NCI-H82 treated with DMSO at 0.1 percent for 48 hours (cell line): ENCODE results near the gene ARHGAP32.
"Not testable (repeated sequence)": the region's sequence is repeated elsewhere in the genome, so short reads cannot be mapped to it uniquely, and the experiment has no call there.

Experiments
- DNase-seq: peaks from one replicate; lab custom pipeline; 2025; ENCODE audit not compliant: unreplicated experiment; lab: John Stamatoyannopoulos, UW

The ARHGAP32 gene

DNA sequence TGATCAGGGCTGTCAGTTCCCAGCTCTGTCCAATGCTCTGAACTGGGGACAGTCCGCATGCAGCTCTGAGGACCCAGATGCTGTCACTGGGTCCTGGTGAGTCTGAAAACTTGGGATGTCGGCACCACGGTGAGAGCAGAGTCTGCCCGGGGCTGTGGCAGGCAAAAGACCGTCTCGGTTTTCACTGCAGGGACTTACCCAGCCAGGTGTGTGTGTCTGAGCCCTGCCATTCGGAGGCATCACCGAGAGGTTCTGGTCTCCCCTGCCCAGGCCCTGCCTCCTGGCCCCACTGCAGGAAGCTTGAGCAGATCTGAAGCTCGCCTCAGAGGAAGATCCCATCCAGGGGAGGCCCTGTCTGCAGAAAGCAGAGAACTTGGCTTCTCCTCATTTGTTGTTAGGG, 254.6 kb downstream of the ARHGAP32 start:
- no peak for DNase-seq

DNA sequence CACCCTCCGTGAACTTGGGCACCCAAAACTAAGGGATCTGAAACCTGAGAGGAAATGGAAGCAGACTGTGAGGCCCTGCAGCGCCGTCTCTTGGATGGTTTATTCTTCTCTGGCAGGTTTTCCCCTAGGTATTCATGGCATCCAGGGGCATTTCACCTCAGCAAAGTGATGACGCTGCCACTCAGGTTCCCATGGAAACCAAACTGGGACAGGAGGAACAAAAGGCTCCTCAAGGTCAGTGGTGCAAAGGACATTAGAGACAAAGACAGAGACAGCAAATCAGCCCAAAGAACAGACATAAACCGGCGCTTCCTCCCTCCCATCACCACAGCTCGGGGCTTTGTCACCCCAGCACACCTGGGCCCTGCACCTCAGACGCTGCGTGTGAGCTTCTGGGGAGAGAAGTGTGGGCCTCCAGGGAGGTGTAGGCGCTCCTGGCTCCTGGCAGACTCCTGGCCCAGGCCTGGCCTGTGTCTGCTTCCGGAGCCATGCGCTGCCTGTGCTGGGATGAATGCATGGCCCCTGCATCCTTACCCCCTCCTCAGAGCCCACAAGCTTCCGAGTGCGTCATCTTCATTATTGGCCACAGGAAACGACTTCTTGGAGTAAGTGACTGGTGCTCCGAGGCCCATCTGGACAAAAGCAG, 255.4 kb downstream of the ARHGAP32 start:
- DNase-seq: no peak

GRCh38 chr11:128934926-128935325, 257.2 kb downstream of the ARHGAP32 start:
- no peak for DNase-seq

DNA sequence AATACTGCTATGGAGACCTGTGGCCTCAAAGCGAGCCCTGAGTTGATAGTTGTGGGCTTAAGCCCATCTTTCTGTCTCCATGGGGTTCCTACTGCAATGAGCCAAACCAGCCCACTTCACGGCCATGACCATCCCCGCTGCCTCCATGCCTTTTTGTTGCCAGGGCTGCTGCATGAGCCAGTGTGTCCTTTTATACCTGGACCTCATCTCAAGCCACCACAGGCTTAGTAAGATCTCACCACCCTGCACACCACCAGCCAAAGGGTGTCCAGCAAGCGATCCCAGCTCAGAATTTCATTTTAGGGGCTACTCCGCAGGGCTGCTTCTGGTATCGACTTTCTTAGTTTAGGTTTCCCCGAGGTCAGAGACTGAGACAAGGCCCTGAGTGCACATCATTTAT, 257.8 kb downstream of the ARHGAP32 start:
- DNase-seq: no peak

DNA sequence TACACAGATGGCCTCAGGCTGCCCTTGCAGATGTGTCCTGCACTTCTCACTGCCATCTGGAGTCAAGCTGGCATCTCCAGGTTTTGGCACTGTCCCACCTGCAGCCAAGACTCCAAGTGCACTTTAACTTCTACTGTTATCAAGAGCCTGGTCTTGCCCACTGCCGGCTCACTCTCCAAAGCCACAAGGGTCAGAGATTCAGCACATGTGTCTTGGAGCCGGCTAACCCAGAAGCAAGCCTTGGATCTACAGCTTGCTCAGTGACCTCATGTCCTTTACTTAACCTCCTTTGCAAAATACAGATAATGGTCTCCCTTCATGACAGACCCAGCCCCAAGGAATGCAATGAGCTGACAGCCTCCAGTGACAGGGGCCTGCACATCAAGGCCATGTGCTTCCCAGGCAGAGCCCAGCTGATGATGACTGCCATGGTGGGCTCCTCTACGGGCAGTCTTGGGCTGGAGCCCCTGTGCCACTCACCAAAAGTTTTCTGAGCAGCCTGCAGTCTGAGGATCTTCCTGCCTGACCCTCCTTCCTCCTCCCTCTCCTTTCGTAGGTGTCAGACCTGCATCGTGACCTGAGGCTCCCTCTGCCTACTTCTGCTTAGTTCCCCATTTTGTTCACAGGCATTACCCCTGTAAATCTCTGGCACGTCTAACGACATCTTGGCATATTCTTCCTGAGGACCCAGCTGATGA, 258.5 kb downstream of the ARHGAP32 start:
- DNase-seq: no peak

DNA sequence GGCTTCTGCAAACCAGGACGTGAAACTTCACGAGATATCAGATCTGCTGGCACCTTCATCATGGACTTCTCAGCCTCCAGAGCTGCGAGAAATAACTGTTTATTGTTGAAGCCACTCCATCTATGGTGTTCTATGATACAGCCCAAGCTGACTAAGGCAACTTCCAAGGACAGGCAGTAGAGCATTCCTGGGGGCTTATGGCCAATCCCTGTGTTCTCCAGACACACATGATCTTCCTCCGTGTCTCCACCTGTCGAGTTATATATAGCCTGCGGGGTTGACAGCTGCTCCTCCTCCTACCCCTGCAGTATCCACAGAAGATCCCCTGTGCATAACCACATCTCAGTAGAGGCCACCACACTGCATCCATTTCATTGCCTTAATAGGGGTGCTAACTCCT, 260.5 kb downstream of the ARHGAP32 start:
- DNase-seq: peak; percentile 35

- no peak for DNase-seq
Observed at GRCh38 chr11:128931066-128931465, 261.1 kb downstream of the ARHGAP32 start.

DNA sequence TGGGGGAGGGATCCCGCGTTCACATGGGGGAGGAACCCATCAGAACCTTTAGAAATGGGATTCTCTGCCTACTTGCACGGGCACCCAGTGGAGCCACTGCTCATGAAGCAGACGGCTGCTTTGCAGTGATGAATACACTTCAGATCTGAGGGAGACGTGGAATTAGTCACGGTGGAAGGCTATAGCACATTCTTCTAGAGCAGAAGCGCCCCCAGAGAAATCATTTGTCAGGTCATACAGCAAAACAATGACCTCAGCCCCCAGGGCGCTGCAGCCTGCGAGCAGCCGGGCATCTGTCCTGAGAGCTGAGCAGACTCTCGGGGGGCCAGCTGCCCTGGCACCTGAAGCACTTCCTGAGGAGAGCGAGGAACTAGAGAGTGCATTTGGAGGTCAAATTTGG, 262.1 kb downstream of the ARHGAP32 start:
- no peak for DNase-seq

DNA sequence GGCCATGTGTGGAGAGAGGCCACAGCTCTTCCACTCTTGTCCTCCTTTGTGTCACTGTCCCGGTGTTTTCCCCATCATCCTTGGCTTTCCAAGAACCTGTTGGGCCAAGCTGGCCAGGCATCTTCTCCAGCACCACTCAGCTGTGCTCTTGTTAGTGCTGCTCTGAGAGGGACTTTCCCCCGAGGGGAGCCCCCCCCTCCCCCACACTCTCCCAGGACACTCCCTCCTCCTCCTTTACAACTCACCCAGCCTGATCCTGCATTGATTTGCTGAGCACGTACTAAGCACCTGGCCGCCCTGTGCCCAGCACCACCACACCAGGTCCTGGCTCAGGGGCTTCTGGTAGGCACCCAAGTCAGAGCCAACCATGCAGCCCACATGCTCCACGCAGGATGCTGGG, 262.7 kb downstream of the ARHGAP32 start:
- DNase-seq: no peak

GRCh38 chr11:128928400-128928799, 263.7 kb downstream of the ARHGAP32 start:
- DNase-seq: no peak

GRCh38 chr11:128927683-128928336, 264.3 kb downstream of the ARHGAP32 start:
- DNase-seq: no peak

DNA sequence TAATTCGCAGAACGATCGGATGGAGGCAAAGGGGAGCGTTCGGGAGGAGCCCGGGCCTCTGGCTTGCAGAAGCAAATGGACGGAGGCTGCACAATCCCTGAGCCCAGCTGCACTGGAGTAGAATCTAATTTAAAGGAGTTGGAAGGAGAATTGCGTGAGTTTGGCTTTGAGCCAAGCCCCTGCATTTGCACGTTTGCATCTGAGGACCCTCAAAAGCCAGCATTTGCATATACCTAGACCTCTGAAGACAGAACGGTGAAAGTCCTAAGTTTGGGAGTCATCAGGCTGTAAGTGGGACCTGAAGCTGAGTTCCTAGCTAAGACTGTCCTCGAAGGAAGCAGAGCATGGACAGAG, 265.0 kb downstream of the ARHGAP32 start:
- no peak for DNase-seq

GRCh38 chr11:128926437-128927107, 265.6 kb downstream of the ARHGAP32 start:
- DNase-seq: no peak

DNA sequence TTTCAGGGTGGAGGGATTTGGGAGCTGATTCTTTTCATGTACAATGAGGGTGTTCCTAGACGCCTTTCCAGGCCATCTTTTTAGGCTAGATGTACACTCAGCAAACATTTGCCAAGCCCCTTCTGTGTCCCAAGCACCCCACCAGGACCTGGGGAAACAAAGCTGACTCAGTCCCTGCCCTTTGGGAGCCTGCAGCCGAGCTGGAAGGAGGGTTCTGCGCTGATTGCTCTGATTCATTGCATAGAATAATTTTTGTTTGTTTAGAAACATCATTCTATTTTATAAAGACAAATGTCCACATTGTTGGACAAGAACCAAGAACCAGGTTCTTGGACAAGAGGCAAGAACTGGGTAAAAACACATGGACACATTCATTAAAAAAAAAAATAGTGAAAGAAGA, 266.1 kb downstream of the ARHGAP32 start:
- no peak for DNase-seq

GRCh38 chr11:128925250-128925600, 266.9 kb downstream of the ARHGAP32 start:
- no peak for DNase-seq

DNA sequence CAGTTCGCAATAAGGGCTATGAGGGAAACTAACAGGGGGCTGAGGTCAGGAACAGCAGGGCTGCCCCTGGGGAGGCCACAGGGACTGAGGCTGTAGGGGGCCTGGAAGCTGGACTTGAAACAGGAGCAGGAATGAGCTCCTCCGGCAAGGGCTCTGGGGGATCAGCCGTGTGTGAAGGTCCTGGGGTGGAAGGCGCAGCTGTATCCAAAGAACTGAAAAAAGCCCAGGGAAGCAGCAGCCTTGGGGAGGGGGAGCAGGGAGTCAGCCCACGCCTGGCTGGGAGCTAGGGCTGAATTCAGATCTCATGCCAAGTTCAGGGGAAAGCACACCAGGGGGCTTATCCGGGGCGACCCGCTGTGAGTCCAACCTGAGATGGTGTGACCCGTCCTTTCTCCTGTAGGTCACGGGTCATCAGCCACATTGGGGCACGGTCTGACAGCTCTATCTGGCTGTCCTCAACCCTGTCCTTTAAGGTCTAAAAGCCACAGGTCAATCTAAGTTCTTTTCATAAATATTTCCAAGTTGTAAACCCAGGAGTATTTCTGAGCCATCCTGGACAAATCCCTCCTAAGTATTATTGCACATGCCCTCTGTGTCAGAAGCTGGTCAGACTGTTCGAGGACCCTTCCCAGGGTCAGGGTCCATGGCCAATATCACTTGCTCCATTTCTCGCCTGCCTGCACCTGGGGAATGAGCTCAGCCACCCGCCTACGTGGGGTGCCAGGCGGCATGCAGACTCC, 267.4 kb downstream of the ARHGAP32 start:
- DNase-seq: no peak

DNA sequence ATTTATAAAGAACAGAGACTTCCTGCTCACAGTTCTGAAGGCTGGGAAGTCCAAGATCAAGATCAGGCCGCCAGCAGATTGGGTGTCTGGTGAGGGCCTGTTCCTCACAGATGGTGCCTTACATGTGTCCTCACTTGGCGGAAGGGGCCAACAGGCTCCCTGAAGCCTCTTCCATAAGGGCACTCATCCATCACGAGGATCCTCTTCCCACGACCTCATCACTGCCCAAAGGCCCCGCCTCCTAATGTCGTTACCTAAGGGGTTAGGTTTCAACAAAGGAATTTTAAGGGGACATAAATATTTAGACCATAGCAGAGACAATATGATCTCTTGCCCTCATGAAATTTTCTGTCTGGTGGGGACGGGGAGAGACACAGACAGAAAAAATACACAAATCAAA, 268.0 kb downstream of the ARHGAP32 start:
- no peak for DNase-seq

DNA sequence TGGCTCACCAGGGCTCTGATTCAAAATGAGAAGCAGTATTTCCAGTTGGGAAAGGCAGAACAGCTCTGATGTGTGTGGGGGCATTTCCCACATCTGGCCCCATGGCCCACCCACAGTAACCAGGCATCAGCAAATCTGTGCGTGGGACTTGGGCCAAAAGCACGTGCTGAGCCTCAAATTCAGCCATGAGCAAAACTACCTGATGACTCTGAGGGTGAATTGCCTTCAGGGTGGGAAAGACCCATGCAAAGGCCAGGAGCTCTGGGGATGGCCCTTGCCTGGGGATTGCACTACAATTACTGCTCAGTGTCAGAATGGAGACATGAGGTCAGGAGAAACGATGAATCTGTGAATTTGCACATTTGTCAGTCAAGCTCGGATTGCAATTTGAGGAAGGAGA, 270.3 kb downstream of the ARHGAP32 start:
- no peak for DNase-seq

DNA sequence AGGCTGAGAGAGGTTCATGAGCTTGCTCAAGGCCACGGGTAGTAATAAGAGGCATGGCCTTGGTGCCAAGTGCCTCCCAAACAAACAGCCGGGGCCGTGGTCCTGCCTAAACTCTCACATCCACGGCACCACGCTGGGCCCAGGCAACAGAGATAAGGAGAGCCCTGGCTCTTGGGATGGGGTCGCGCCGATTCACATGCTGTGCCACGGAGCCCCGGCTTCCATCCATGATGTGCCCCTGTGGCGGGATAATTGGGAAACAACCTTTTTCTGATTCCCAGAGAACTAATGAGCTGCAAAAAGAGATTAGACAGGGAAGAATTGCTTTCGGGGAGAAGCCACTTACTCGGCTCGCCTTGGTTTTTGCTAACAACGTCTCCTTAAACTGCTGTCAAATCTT, 271.5 kb downstream of the ARHGAP32 start:
- DNase-seq: no peak

- not testable (repeated sequence) for DNase-seq
Observed at GRCh38 chr11:128919635-128920034, 272.5 kb downstream of the ARHGAP32 start.

- no peak for DNase-seq
Observed at GRCh38 chr11:128919216-128919615, 272.9 kb downstream of the ARHGAP32 start.
